ENCODE results near the gene GAS7. TPM values are rescaled to one million over a fixed set of nuclear protein-coding genes. Genes with fewer than 3 reads are reported as not detected.

The GAS7 gene
- total and polyA plus RNA-seq, 2 experiments from 2014 or later, result 25.8 to 27.3 TPM

DNA sequence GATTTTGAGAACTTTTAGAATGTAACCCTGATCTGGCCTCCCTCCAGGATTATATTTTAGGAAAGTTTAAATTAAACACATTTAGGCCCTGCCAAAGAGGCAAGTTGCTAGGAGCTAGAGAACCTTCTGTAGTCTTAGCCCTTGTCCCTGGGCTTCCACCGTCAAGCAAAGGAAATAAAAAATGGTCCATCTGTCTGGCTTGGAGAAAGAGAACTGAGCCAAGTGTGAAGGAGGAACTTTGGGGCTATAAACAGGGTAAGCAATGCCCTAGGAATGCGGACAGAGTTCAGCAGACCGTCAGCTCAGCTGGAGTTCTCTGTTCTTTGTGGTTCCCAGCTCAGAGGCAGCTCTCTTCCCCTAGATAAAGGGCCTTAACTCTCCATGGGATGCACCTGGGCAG, 323.0 kb downstream of the GAS7 start:
- Histone ChIP-seq H3K27me3 (no peaks in the 10 kb centered on the region), H3K9me3 (ENCODE audit: low read depth) (no peaks in the 10 kb centered on the region), H3K36me3 (replicated peaks; ENCODE audit: insufficient read depth, low read depth) (no peaks in the 10 kb centered on the region), H3K9me2 (replicated peaks; ENCODE audit: insufficient read depth) (no peaks in the 10 kb centered on the region), H3K4me3 (no peak overlapping the region), H3K79me2 (no peaks in the 10 kb centered on the region), H3K27ac (no peak overlapping the region), H3K4me2 (no peak overlapping the region), H4K20me1 (ENCODE audit: insufficient read depth, poor library complexity, severe bottlenecking) (no peaks in the 10 kb centered on the region), H2AFZ (no peak overlapping the region), H3K4me1 (ENCODE audit: insufficient read depth) (peaks cover 8% of the 10 kb centered on the region)
- peak; percentile 18 for DNase-seq (ENCODE audit: low spot score)
- 54% methylated on average over 3 of the region's 3 CpGs for WGBS (ENCODE audit: low lambda C conversion rate, missing lambda C conversion rate)
- TF ChIP-seq EZH2phosphoT487 (IDR thresholded peaks at IDR 0.05; ENCODE audit: low read depth, severe bottlenecking, unreplicated experiment), result no peak
- TF ChIP-seq CTCF (IDR thresholded peaks at IDR 0.05; ENCODE audit: poor library complexity), result no peak
- no peak for TF ChIP-seq EZH2 (IDR thresholded peaks at IDR 0.05; ENCODE audit: borderline replicate concordance)

GRCh38 chr17:9874722-9875121, 323.7 kb downstream of the GAS7 start:
- Histone ChIP-seq H3K79me2 (no peaks in the 10 kb centered on the region), H3K9me2 (replicated peaks; ENCODE audit: insufficient read depth) (no peaks in the 10 kb centered on the region), H3K36me3 (replicated peaks; ENCODE audit: insufficient read depth, low read depth) (no peaks in the 10 kb centered on the region), H3K4me3 (no peak overlapping the region), H3K27ac (no peak overlapping the region), H3K4me1 (ENCODE audit: insufficient read depth) (peaks cover 8% of the 10 kb centered on the region), H2AFZ (no peak overlapping the region), H3K4me2 (no peak overlapping the region), H3K27me3 (no peaks in the 10 kb centered on the region), H4K20me1 (ENCODE audit: insufficient read depth, poor library complexity, severe bottlenecking) (no peaks in the 10 kb centered on the region), H3K9me3 (ENCODE audit: low read depth) (no peaks in the 10 kb centered on the region)
- no peak for DNase-seq (ENCODE audit: low spot score)
- 79% methylated on average over 3 of the region's 3 CpGs for WGBS (ENCODE audit: low lambda C conversion rate, missing lambda C conversion rate)
- TF ChIP-seq EZH2 (IDR thresholded peaks at IDR 0.05; ENCODE audit: borderline replicate concordance) (no peak), CTCF (IDR thresholded peaks at IDR 0.05; ENCODE audit: poor library complexity) (no peak), EZH2phosphoT487 (IDR thresholded peaks at IDR 0.05; ENCODE audit: low read depth, severe bottlenecking, unreplicated experiment) (no peak)

- no peak for TF ChIP-seq EZH2phosphoT487 (IDR thresholded peaks at IDR 0.05; ENCODE audit: low read depth, severe bottlenecking, unreplicated experiment)
- no peak for TF ChIP-seq EZH2 (IDR thresholded peaks at IDR 0.05; ENCODE audit: borderline replicate concordance)
- no peak for TF ChIP-seq CTCF (IDR thresholded peaks at IDR 0.05; ENCODE audit: poor library complexity)
- H3K9me2 ChIP-seq (replicated peaks; ENCODE audit: insufficient read depth), result no peaks in the 10 kb centered on the region
- 79% methylated on average over 6 of the region's 6 CpGs for WGBS (ENCODE audit: low lambda C conversion rate, missing lambda C conversion rate)
- H3K27me3 ChIP-seq, result no peaks in the 10 kb centered on the region
- H3K9me3 ChIP-seq (ENCODE audit: low read depth), result no peaks in the 10 kb centered on the region
- H2AFZ ChIP-seq, result no peak overlapping the region
- no peak overlapping the region for H3K27ac ChIP-seq
- H3K36me3 ChIP-seq (replicated peaks; ENCODE audit: insufficient read depth, low read depth), result no peaks in the 10 kb centered on the region
- peaks cover 8% of the 10 kb centered on the region for H3K4me1 ChIP-seq (ENCODE audit: insufficient read depth)
- no peaks in the 10 kb centered on the region for H3K79me2 ChIP-seq
- H3K4me3 ChIP-seq, result no peak overlapping the region
- no peak overlapping the region for H3K4me2 ChIP-seq
- no peaks in the 10 kb centered on the region for H4K20me1 ChIP-seq (ENCODE audit: insufficient read depth, poor library complexity, severe bottlenecking)
- DNase-seq (ENCODE audit: low spot score), result no peak
These were observed 325.6 kb downstream of the GAS7 start for GRCh38 chr17:9872852-9873251.

DNA sequence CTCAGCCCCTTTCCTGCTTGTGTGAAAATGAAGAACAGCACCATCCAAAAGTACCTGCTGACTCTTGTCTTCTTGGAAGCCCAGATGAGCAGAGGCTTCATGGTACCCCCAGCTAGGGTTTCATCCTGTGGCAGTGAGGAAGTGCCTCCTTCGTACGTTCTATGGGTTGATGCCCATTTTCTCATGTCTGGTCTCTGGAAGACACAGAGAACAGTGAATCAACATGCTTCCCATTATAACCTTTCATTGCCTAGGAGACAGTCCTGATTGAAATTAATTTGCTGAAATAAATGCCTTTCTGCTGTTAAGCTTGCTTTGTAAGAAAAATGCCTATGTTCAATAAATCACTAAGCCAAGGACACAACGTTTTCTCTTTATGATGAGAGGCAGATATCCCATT, 329.9 kb downstream of the GAS7 start:
- no peaks in the 10 kb centered on the region for H4K20me1 ChIP-seq (ENCODE audit: insufficient read depth, poor library complexity, severe bottlenecking)
- H3K27ac ChIP-seq, result no peak overlapping the region
- H3K36me3 ChIP-seq (replicated peaks; ENCODE audit: insufficient read depth, low read depth), result no peaks in the 10 kb centered on the region
- no peaks in the 10 kb centered on the region for H3K79me2 ChIP-seq
- no peak overlapping the region for H3K4me3 ChIP-seq
- DNase-seq (ENCODE audit: low spot score), result no peak
- no peaks in the 10 kb centered on the region for H3K9me2 ChIP-seq (replicated peaks; ENCODE audit: insufficient read depth)
- H3K4me2 ChIP-seq, result no peak overlapping the region
- TF ChIP-seq CTCF (IDR thresholded peaks at IDR 0.05; ENCODE audit: poor library complexity) (no peak), EZH2phosphoT487 (IDR thresholded peaks at IDR 0.05; ENCODE audit: low read depth, severe bottlenecking, unreplicated experiment) (no peak), EZH2 (IDR thresholded peaks at IDR 0.05; ENCODE audit: borderline replicate concordance) (no peak)
- no peaks in the 10 kb centered on the region for H3K4me1 ChIP-seq (ENCODE audit: insufficient read depth)
- no peaks in the 10 kb centered on the region for H3K27me3 ChIP-seq
- no peak overlapping the region for H2AFZ ChIP-seq
- 76% methylated on average over 3 of the region's 3 CpGs for WGBS (ENCODE audit: low lambda C conversion rate, missing lambda C conversion rate)
- H3K9me3 ChIP-seq (ENCODE audit: low read depth), result no peaks in the 10 kb centered on the region
